GM18505 (cell line): ENCODE measurements around the gene ZNF185.

Source experiments
- ATAC-seq: cut with Tn5 transposase; IDR thresholded peaks from one replicate; pipeline ENCODE4 v1.9.1; 2021; ENCODE audit not compliant: unreplicated experiment
- POLR2A ChIP-seq: IDR thresholded peaks from 4 replicates; pipeline ENCODE4 v1.6.1; 2011; ENCODE audit warnings: borderline replicate concordance; ENCODE audit not compliant: insufficient read depth, insufficient read length; ENCODE audit errors: extremely low read depth

ZNF185 gene

DNA sequence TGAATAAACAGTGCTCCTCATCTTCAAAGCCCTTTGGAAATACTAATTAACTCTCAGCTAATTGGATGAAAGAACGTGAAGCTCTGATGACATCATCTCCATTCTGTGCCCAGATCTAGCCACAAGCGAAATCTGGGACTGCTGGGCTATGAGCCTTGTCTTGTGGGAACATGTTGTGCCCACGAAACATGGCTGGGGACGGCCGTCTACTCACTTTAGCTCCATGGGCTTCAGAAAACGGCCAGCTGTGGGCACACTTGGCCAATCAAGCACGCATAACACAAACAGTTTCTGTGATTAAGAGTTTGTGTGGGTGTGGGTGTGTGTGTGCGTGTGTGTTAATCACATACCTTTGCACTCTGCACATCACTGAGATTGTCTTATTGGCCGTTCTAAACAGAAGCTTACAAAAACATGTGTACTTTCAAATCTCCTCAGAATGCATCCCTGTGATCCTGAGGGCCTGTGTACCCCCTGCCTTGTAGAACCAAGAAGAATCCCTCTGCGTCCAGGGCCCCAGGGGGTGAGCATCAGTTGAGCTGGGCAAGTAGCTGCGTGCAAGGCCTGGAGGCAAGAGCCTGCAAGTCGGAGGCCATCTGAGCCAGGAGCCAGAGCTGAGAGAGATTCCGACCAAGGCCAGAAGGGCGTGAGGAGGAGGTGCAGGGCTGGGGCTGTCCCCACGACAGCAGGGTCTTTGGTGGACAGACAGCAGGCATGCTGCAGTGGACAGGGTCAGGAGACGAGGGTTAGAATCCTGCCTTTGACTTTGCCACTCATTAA, 18.7 kb upstream of the ZNF185 start:
- TF ChIP-seq POLR2A: no peak
- ATAC-seq: no peak

DNA sequence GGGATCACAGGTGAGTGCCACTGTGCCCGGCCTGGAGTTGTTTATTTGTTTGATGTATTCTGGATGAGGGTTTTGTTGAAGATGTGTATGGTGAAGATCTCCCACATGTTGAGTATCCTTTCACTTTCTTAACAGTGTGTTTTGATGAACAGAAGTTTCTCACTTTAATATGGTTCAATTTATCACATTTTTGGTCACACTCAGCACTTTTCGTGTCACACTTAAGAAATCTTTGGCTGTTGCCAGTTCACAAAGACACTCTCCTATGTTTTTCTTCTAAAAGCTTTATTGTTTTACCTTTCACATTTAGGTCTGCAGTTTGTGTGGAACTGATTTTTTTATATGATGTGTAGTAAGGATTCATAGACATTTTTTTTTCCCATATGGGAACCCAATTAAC, 16.6 kb upstream of the ZNF185 start:
- ATAC-seq: no peak
- TF ChIP-seq POLR2A: no peak

DNA sequence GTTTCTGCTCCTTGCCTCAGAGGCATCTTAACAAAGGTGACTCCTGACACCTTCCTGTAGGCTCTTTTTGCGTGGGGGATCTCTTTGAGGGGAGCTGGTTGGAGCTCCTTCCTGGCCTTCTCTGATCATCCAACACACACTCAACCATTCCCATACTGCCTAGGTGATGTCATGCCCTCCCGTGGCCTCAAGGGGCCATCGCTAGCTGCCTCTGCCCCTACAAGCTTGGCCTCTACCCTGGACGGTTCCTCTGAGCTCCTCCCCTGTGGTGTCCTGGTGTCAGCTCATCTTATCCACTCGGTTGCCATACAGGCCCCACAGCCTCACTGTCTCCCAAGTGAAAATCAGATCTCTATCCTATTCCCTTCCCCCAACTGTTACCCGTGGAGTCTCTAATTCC, 13.7 kb upstream of the ZNF185 start:
- ATAC-seq: no peak
- no peak for TF ChIP-seq POLR2A

DNA sequence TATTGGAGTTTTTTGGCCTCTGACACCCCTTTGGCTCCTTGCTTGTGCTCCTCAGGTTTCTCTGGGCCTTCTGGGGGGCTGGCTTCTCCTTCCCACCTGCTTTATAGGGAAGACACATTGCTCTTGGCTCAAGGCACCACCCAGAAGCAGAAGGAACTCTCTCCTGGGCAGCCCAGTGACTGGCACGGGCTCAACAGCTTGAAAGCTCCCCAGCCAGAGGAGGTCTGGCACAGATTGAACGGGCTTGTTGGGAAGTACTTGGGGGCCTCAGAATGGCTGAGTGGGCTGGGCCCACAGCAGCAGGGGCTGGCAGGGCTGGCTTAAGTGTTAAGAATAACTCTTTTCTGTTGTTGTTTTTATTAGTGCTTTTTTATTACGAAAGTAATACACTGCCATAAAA, 11.2 kb upstream of the ZNF185 start:
- ATAC-seq: no peak
- no peak for TF ChIP-seq POLR2A

DNA sequence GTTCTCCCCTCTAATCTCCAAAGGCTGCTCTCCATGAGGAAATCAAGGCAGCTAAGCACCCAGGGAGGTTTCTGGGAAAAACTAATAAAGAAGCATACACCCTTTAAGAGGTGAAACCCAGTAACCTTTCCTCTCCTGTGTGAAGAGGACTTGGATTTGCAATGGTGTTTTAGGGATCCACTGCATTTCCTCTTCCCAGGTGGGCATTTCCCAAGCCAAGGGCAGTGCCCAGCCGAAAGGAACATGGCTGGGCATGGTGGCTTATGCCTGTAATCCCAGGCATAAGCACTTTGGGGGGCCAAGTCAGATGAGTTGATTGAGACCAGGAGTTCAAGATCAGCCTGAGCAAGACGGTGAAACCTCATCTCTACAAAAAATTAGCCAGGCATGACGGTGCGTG, 5.4 kb upstream of the ZNF185 start:
- TF ChIP-seq POLR2A: no peak
- ATAC-seq: no peak

DNA sequence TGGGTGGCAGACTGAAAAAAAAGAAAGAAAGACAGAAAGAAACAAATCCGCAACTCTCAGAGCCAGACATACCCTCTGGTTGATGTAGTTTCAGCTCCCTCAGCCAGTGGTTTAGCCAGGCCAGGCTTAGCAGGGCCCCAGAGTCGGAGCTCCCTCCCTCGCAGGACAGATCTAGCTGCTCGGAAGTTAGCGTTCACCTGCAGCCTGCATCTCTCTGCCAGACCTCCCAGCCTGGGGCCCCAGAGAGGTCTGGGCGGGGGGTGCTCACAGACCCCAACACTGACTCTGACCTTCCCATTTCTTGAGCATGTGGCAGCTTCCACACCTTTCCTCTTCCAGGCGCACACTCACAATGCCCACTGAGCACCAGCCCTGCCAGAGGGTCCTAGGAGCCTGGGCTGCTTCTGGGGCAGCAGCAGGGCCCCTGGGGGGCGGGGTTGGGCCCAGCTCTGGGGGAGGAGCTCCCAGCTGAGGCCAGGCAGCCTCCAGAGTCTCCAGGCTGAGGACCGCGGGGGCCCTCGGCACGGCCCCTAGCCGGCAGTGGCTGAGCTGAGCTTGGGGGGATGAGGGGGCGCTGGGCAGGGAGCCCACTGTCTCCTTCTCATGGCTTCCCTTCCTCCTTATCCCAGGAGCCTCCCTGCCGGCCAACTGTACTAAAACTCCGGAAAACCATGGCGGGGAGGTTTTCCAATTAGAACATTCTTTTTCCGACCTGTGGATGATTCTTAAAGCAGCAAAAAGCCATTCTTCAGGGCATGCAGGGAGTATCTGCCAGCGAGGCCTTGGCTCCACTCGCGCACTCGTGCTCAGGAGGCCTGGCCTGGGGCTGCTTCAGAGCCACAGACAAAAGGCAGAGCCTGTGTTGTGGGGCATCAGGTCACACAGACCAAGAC, 4.6 kb upstream of the ZNF185 start:
- no peak for TF ChIP-seq POLR2A
- no peak for ATAC-seq

DNA sequence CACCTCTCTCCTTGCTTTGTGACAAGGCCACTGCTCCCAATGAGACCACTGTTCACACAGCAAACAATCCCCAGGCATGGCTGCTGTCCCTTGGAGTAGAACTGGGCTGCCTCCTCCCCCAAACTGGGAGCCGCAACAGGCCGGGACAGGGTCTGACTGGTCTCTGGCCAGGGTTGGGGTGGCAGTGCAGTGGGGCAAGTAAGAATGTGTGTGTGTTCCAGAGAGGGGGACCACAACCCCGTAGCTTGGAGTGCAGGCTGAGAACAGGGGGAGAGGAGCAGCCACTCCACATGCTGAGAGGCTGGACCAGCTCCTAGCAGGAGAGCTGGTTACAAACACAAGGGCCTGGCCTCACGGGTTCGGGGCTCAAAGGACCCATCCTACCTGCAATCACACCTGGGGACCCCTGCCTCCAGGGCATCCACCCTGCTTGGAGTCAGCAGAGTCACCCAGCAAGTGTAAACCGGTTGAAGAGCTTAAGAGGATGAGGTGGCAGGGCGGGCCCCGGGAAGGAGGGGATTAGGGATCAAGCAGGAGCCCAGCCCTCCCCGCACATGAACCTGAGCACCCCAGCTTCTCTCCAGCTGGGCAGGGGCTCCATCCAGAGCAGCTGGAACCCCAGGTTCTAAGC, 3.8 kb upstream of the ZNF185 start:
- no peak for TF ChIP-seq POLR2A
- no peak for ATAC-seq

DNA sequence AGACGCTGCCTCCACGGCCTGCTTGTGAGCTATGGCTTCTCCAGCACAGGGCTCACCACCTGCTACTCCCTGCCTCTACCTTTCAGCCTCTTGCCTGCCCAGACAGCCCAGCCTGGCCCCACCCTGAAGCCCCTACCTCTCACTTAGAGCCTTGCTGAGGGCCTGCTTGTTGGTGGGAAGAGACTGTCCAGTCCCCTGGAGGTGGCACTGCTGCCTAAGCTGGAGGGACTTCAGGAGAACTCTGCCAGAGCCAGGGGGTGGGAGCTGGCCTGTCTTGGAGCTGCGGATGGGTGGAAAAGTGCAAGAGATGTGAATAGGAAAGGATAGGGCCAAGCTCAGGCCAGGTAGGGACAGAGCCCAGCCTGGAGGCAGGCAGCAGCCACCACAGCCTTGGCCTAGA, 2.7 kb upstream of the ZNF185 start:
- TF ChIP-seq POLR2A: no peak
- no peak for ATAC-seq

DNA sequence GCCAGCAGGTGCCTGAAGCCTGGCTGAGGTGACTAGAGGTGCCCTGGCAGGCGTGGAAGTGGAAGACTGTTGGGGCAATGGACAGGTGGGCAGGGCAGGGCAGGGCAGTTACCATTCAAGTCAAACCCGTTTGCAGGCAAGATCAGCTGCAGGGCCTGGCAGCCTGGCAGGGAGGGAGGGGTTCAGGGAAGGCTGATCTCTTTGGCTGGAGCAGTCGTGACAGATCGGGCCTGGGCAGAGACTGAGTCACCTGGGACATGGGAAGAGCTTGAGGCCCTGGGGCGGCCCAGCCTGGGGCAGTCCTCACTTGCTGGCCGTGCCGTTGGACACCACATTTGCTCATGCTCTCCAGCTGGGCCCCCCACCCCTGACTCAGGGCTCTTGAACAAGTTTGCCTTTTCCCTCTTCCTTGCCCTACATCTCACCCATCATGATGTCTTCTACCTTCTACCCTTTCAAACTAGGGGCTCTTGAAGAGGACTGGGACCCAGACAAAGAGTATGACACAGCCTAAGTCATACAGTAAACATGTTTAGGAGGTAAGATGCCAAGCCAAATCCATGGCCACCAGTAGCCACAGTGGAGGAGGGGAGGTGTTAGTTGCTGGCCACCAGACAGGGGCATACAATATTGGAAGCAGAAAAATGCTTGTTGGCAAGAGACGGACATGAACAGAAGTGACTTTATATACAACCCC, 2.0 kb upstream of the ZNF185 start:
- no peak for ATAC-seq
- TF ChIP-seq POLR2A: no peak

DNA sequence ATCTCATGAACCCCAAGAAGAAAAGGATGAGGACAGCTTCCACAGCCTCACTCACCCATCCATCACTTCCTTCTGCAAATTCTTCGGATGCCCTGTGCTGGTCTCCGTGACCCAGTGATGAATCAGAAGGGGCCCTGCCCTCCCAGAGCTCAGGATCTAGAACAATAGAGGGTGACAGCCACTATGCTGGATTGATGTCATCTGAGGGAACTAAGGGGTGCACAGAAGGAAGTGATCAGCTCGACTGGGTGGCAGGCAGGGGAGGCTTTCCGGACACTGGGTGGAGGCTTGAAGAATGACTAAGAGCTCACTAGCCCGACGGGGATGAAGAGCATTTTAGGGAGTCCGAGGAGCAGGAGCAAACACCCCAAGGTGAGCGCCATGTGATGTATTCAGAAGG, 1.4 kb upstream of the ZNF185 start:
- no peak for TF ChIP-seq POLR2A
- ATAC-seq: no peak

DNA sequence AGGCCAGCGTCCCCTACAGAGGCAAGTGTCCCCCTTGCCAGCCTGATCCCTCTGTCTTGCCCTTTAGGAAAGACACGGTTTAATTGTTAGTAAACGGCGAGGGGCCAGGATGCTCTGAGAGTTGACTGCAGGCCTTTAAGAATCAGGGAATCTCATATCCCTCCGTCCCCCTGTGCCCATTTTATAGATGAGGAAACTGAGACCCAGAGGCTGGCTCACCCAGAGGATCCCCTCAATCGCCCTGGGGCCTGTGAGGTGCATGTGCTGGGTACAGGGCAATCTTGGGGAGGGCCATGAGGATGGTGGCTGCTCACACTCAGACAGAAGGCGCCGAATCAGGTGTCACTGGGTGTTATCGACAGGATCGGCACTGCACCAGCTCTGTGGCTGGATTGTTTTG, 575 bp downstream of the ZNF185 start:
- no peak for TF ChIP-seq POLR2A
- ATAC-seq: no peak

DNA sequence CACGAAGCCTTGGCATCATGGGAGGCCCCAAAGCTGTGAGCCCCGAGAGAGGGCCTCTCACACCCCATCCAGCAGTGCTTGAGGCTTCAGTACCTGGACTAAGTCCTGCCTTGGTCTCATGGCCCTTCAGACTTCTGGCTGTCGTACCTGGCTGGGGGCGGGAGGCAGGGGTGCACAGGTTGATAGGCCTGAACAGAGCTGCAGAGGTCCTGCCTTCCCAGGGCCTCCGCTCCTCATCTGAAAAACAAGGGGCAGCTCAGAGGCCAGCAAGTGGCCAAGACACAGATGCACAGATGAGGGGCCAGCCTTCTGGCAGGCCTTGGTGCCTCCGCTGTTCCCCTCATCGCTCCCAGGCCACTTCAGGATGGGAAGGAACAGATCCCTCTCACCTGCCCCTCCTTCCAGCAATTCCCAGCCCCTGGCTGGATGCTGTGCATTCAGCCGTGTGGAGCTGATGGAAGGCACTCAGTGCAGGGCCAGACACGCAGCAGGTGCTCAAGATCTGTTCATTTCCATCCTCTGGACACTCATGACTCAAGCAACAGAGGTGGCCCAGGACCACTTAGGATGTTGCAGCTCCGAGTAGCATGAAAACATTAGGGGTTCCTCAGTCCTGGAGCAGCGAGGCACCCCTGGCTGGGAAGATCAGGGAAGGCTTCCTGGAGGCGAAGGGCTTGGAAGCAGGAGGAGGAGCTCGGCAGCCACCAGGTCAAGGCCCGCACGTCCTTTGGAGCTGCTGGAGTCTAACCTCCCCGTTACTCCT, 1.4 kb downstream of the ZNF185 start:
- ATAC-seq: no peak
- TF ChIP-seq POLR2A: no peak

DNA sequence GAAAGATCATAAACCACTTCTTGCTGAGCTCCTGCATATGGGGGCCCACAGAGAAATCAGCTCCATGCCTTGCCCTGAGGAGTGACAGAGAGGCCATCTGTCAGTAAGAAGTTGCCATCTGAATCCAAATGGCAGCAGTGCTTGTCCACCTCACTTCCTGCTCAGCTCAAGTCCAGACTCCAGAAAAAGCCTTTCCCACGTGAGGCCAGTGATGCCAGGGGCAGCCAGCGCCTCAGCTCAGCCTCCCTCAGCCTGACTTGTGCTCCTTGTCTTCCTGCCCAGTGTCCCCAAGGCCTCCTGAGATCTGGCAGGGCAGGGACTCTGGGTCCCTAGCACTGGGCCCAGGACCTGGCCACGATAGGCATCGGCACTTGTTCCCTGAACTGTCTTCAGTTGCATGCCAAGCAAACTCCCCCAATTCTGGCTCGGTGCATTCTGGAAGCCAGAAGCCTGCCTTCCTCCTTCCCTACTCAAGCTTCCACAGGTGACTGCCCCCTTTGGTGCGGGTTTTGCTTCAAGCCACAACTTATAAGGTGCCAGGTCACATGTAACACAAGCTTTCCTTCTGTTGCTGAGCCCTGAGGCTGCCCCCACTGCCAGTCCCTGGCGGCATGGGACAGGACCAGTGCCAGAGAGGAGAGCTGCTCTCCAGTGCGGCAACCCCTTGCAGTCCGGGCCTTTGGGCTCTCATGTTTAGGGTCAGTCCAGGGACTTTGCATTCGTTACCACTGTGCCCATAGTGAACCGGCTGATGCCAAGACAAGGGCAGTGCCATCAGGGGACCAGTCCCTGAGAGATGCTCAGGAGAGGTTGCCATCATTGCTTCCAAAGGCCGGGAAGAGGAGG, 2.2 kb downstream of the ZNF185 start:
- no peak for ATAC-seq
- TF ChIP-seq POLR2A: no peak
